HT1080 (cell line): ENCODE results near the gene TIMM13. TPM values are rescaled to one million over a fixed set of nuclear protein-coding genes. Genes with fewer than 3 reads are reported as not detected.

Experiments used
- DNase-seq: peaks from one replicate; pipeline ENCODE4 v3.0.0-alpha.2; 2015; ENCODE audit warnings: low read depth
- total RNA-seq: library from RNA; depleted of rRNA; stranded (reverse); fragments of >200 nt; shearing (Covaris generic); gene quantifications from 2 replicates; pipeline ENCODE4 v1.2.3, GENCODE V29; 2014

The TIMM13 gene
- total RNA-seq, 1 experiment from 2014 or later: 124 TPM

- DNase-seq: no peak
These were observed 28.6 kb upstream of the TIMM13 start for GRCh38 chr19:2455851-2456570.

DNA sequence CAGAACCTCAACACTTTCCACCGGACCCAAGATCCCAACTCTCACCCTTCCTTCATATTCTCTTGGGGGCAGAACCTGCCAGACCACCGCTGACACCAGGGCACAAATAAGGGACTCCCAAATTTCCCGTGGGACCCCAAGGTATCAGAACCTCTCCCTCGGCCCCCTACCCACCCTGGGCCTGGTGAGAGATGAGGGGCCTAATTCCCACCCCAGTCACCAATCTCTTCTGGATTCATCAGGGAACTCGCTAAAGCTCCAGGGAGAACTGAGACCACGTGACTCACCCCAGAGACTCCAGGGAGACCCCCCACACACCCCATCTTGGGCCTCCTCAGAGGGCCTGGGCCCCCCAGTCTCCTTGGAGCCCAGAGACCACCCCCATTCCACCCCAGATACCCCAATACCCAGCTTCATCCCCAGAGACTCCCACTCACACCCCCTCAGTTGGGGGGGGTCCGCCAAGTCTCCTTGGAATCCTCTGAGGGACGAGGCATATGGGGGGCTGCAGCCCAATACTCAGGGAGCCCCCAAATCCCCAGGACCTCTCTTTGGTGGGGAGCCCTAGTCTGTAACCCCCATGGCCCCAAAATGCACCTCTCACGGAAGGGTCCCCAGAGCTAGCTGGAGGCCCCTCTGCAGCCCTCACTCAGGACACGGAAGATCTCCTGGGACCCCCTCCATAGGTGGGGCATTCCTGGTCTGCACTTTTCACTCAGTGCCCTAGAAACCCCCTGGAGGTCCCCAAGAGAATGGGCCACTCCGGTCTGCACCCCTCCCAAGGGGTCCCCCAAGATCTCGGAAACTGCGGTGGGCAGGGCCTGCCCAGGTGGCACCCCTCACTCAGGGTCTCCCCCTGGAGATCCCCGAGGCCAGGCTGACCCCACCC is 27.8 kb upstream of the TIMM13 start:
- DNase-seq: no peak

- DNase-seq: no peak
These were observed 27.0 kb upstream of the TIMM13 start for GRCh38 chr19:2454199-2454961.

- no peak for DNase-seq
These were observed 26.1 kb upstream of the TIMM13 start for GRCh38 chr19:2453431-2454025.

GRCh38 chr19:2451741-2452140 is 24.4 kb upstream of the TIMM13 start:
- DNase-seq: no peak

- no peak for DNase-seq
These were observed 23.8 kb upstream of the TIMM13 start for GRCh38 chr19:2451138-2451537.

GRCh38 chr19:2449019-2449418 is 21.6 kb upstream of the TIMM13 start:
- DNase-seq: no peak

GRCh38 chr19:2446381-2446780 is 19.0 kb upstream of the TIMM13 start:
- no peak for DNase-seq

DNA sequence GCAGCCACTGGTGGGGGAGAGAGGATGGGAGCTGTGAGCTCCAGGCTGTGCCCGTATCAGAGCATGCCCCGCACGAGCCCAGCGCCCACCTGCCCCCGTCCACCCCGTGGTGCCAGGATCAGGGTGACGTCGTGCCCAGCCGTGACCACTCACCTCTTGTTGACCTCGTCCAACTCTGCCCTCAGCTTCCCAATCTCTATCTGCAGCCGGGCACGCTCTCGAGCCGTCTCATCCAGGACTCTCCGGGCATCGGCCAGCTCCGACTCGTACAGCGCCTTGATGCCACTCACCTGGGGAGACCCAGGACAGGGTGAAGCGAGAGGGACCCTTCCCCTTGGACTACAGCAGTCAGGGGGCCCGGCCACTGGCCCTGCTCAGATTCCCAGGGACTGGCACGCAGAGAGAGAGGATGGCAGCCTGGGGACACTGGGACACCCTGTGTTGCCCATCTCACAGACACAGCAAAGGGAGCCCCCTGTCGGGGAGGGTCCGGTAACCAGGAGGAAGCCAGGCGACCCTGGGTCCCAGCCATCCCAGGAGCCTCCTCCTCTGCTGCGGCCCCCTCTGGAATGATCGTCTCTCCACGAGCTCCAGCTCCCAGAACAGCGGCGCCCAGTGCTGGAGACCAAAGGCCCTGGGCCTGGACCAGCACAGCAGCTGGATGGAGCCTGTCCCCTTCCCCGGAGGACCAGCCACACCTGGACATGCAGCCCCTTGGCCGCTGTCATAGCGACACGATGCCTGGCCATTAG is 17.0 kb upstream of the TIMM13 start:
- DNase-seq: no peak

GRCh38 chr19:2443785-2444182 is 16.4 kb upstream of the TIMM13 start:
- DNase-seq: no peak

DNA sequence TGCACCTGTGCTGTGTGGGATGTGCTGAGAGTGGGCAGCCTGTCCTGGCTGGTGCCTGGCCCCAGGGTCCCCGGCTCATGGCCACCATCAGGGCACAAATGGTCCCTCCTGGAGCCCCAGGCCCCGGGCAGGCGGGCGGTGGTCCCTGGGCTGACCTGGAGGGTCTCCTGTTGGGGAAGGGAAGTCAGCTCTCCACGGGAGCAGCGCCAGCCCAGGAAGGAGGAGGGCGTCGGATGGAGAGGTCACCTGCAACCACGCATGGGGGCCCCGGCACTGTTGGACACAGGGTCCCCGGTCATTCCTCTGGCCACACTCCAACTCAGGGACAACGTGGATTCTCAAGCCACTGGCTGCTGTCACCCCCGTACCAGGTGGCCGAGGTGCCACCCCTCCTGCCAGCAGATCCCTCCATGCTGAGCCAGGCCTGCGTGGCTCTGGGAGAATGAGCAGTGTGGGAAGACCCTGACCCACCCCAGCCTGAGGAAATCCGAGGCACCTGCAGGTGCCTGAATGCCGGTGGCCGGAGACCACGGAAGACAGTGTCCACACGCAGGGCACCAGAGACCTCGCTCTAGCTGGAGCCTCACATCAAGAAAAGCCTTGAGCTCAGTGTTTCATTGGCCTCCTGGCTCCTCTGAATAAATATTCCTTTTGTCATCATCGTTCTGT is 15.9 kb upstream of the TIMM13 start:
- no peak for DNase-seq

DNA sequence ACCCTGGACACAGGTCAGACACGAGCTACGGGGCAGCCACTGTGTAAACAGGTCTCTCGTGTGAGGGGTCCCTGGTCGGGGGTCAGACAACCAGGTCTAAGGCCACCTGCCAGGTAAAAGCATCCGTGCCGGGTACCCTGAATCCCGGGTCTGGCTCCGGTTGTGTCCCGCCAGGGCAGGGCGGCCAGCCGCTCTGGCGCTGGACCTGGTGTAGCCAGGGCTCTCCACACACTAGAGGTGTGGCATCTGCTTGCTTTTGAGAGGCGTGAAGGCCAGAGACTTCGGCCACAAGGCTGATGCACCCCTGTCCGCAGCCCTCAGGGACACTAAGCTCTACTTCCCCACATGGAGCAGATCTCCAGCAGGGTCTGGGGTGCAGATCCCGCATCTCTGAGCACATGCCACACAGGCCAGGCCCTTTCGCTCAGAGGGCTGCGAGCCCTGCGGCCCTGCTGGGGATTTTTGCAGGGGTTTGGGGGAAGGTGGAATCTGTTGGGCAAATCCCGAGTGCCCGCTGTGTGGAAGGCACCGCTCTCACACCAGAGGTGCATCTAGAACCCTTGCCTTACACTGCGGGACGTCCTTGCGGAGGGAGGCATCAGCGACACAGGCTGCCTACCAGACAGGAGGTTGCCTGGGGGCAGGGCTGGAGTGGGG is 13.8 kb upstream of the TIMM13 start:
- DNase-seq: no peak

DNA sequence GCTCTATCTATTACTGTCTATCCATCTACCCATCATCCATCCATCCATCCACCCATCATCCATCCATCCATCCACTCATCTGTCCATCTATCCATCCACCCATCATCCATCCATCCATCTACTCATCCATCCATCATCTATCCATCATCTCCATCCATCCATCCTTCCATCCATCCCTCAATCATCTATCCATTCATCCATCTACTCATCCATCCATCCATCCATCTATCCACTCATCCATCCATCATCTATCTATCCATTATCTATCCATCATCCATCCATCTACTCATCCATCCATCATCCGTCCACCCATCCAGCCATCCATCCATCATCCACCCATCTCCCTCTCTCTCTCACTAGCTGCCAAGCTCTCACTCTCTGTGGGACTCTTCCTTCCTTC is 13.1 kb upstream of the TIMM13 start:
- DNase-seq: no peak

DNA sequence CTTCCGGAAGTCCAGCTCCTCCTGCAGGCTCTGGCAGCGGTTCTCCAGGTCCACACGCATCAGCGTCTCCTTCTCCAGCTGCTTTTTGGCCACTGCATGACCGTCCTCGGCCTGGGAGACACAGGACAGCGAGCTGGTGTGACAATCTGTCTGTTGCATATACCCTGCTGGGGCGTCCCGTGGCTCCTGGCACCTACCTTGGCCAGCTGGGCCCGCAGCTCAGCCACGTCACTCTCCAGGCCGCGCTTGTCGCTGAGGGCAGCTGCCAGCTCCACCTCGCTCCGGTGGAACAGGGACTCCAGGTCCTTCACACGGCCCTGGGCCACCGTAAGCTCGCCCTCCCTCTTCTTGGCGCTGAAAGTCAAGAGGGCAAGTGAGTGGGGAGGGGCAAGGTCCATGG is 10.8 kb upstream of the TIMM13 start:
- no peak for DNase-seq

- DNase-seq: no peak
These were observed 9.5 kb upstream of the TIMM13 start for GRCh38 chr19:2436926-2437325.

- no peak for DNase-seq
These were observed 9.0 kb upstream of the TIMM13 start for GRCh38 chr19:2436384-2436783.

- no peak for DNase-seq
These were observed 7.4 kb upstream of the TIMM13 start for GRCh38 chr19:2434721-2435265.

- DNase-seq: no peak
These were observed 6.9 kb upstream of the TIMM13 start for GRCh38 chr19:2434267-2434666.

DNA sequence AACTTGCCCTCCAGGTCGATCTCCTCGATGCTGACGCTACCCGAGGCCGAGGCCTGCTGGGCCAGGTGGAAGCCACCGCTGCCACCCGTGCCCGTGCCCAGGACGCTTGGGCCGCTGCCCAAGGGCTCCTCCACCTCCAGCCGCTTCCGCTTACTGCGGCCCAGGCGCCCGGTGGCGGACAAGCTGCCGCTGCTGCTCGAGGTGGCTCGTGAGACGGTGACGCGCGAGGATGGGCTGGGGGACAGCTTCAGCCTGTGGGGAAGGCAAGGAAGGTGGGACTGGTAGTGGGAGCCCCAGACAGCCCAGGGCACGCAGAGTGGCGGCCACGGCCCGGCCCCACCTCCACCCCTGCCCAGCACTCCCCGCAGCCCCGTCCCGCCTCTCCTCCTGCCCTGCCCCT is 6.5 kb upstream of the TIMM13 start:
- DNase-seq: no peak
